ENCODE data around the gene KRTAP5-6. TPM values are rescaled to one million over a fixed set of nuclear protein-coding genes. Genes with fewer than 3 reads are reported as not detected.

Gene KRTAP5-6
- polyA plus RNA-seq, 2 of the 4 experiments (the other 2 are of a cell fraction) = not detected

DNA sequence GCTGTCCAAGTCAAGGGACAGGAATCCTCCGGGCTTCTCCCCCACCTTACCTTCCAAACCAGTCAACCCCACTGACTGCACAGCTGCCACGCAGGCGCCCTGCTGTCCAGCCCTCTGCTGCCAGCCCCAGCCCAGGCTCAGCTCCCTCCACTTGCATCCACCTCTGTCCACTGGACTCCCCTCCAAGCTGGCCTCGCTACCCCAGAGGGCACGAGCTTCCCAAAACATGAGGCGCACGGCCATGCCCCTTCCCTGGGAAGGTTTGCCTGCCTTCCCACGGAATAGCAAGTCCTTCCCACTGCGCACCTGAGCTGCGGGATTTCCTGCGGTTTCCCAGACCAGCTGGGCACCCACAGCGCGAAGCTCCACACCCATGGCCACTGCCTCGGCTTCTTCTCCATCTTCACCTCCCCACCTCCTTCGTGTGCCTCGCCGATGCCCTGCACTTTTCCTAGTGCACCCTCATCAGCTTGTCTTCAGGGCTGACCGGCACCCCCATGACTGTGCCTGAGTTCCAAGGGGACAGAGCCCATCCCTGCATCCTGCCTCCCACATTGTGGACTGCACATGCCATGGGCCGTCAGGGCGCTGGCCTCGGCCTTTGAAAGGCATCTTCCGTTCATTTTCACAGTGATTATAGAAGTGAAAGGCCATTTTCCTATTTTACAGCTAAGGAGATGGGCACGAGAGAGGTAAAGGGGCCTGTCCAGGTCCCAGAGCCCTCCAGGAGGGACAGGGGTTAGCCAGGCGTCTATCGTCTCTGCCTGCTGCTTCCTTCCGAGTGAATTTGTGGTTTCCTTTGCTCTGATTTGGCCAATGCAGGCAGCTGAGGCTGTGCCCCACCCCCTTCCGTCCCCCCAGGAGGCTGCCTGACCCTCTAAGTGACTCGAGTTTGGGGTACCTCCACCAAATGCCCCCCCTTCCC, 37.0 kb downstream of the KRTAP5-6 start (continued):
- TF ChIP-seq RCOR1 (IDR thresholded peaks at IDR 0.05; ENCODE audit: low read depth, low read length) (no peak), NFE2L2 (conservative IDR thresholded peaks at IDR 0.05; ENCODE audit: low read length) (no peak), PHF8 (IDR thresholded peaks at IDR 0.05; ENCODE audit: borderline replicate concordance, low read depth) (no peak), RAD21 (conservative IDR thresholded peaks at IDR 0.05 in 1 of 2, IDR thresholded peaks at IDR 0.05 in 1 of 2) (no peak), CBX2 (IDR thresholded peaks at IDR 0.05; ENCODE audit: borderline replicate concordance, low read depth) (no peak), EP300 (IDR thresholded peaks at IDR 0.05) (no peak), NPAS2 (CRISPR knock-in tag; IDR thresholded peaks at IDR 0.05; ENCODE audit: borderline replicate concordance) (no peak)
- TF ChIP-seq, protein P1, sequence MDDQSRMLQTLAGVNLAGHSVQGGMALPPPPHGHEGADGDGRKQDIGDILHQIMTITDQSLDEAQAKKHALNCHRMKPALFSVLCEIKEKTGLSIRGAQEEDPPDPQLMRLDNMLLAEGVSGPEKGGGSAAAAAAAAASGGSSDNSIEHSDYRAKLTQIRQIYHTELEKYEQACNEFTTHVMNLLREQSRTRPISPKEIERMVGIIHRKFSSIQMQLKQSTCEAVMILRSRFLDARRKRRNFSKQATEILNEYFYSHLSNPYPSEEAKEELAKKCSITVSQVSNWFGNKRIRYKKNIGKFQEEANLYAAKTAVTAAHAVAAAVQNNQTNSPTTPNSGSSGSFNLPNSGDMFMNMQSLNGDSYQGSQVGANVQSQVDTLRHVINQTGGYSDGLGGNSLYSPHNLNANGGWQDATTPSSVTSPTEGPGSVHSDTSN (IDR thresholded peaks at IDR 0.05) = no peak

DNA sequence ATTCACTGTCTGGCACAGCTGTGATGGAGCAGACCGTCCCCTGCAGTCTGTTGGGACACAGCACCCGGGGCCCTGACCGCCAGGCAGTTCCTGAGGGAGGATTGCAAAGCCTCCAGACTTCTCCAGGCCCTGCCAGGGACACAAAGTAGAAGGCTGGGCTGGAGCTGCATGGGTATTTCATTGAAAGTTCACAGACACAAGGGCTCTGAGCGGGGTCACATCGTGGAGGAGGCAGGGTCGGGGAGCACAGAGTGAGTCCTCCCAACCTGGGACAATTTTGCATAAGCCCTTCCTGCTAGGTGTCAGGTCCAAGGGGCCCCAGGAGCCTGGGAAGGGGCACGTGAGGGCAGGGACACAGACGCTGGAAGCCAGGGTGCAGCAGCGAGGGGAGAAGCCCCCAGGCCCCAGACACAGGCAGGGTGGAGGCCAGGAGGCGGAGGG, 37.7 kb downstream of the KRTAP5-6 start:
- DNase-seq (ENCODE audit: low read depth in 1 of 2, low spot score in 1 of 2) (no peak), FAIRE-seq (no peak)

DNA sequence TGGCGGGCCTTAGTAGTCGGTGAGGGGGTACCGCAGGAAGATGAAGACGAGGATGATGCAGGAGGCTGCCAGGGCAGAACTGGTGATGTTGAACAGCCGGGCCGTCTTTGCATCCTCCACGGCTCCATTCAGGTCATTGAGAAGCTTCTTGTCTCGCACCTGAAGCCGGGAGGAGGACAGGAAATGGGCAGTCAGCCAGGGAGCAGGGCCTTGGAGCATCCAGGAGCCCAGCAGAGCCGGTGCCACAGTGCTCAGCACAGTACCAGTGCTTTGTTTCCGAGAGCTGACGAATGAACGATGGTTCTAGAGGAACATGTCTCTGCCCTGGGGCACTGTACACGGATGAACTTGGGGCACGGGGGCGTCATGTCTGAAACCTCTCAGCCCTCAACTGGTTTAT, 38.3 kb downstream of the KRTAP5-6 start:
- Histone ChIP-seq H3K4me2 (no peak overlapping the region), H3K4me3 (no peak overlapping the region), H3K9me3 (peaks cover 26% of the 10 kb centered on the region), H3K4me1 (no peaks in the 10 kb centered on the region), H3K27ac (no peak overlapping the region)
- 48% methylated on average over 16 of the region's 16 CpGs for WGBS (ENCODE audit: missing lambda C conversion rate)
- POLR2A ChIA-PET = no interaction called here
- FAIRE-seq (no peak), ATAC-seq (no peak), DNase-seq (ENCODE audit: low read depth in 1 of 2, low spot score in 1 of 2) (no peak)
- CTCF ChIA-PET = interaction anchor here (0.6 to 4.0 kb wide), 3 partner anchors 42 to 98 kb away, joined by 3 to 19 read pairs (median 18); no protein-coding TSS in a partner anchor
- TF ChIP-seq, protein P2, sequence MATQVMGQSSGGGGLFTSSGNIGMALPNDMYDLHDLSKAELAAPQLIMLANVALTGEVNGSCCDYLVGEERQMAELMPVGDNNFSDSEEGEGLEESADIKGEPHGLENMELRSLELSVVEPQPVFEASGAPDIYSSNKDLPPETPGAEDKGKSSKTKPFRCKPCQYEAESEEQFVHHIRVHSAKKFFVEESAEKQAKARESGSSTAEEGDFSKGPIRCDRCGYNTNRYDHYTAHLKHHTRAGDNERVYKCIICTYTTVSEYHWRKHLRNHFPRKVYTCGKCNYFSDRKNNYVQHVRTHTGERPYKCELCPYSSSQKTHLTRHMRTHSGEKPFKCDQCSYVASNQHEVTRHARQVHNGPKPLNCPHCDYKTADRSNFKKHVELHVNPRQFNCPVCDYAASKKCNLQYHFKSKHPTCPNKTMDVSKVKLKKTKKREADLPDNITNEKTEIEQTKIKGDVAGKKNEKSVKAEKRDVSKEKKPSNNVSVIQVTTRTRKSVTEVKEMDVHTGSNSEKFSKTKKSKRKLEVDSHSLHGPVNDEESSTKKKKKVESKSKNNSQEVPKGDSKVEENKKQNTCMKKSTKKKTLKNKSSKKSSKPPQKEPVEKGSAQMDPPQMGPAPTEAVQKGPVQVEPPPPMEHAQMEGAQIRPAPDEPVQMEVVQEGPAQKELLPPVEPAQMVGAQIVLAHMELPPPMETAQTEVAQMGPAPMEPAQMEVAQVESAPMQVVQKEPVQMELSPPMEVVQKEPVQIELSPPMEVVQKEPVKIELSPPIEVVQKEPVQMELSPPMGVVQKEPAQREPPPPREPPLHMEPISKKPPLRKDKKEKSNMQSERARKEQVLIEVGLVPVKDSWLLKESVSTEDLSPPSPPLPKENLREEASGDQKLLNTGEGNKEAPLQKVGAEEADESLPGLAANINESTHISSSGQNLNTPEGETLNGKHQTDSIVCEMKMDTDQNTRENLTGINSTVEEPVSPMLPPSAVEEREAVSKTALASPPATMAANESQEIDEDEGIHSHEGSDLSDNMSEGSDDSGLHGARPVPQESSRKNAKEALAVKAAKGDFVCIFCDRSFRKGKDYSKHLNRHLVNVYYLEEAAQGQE (IDR thresholded peaks at IDR 0.05) = no peak
- no peak for TF ChIP-seq CBX2 (IDR thresholded peaks at IDR 0.05; ENCODE audit: borderline replicate concordance, low read depth)
- no peak for TF ChIP-seq RAD21 (conservative IDR thresholded peaks at IDR 0.05 in 1 of 2, IDR thresholded peaks at IDR 0.05 in 1 of 2)
- no peak for TF ChIP-seq HDAC2 (IDR thresholded peaks at IDR 0.05)
- TF ChIP-seq, protein P1 (IDR thresholded peaks at IDR 0.05) = no peak
- TF ChIP-seq, protein P3, sequence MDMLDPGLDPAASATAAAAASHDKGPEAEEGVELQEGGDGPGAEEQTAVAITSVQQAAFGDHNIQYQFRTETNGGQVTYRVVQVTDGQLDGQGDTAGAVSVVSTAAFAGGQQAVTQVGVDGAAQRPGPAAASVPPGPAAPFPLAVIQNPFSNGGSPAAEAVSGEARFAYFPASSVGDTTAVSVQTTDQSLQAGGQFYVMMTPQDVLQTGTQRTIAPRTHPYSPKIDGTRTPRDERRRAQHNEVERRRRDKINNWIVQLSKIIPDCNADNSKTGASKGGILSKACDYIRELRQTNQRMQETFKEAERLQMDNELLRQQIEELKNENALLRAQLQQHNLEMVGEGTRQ (IDR thresholded peaks at IDR 0.05) = no peak
- no peak for TF ChIP-seq PHF8 (IDR thresholded peaks at IDR 0.05; ENCODE audit: borderline replicate concordance, low read depth)
- TF ChIP-seq ZFP36 (IDR thresholded peaks at IDR 0.05; ENCODE audit: borderline replicate concordance, partially characterized antibody) = no peak

More for the DNA sequence above, 37.7 kb downstream of the KRTAP5-6 start:
- POLR2A ChIA-PET = no interaction called here
- CTCF ChIA-PET = interaction anchor here (0.6 to 4.0 kb wide), 5 partner anchors 16 to 98 kb away, joined by 3 to 19 read pairs (median 3); no protein-coding TSS in a partner anchor
- 20% methylated on average over 7 of the region's 10 CpGs for WGBS (ENCODE audit: missing lambda C conversion rate)
- no peak for ATAC-seq
- no peaks in the 10 kb centered on the region for H3K4me1 ChIP-seq
- no peak for TF ChIP-seq GATA3 (IDR thresholded peaks at IDR 0.05; ENCODE audit: borderline replicate concordance)
- no peak for TF ChIP-seq FOSB (CRISPR knock-in tag; IDR thresholded peaks at IDR 0.05)
- TF ChIP-seq, protein P4, sequence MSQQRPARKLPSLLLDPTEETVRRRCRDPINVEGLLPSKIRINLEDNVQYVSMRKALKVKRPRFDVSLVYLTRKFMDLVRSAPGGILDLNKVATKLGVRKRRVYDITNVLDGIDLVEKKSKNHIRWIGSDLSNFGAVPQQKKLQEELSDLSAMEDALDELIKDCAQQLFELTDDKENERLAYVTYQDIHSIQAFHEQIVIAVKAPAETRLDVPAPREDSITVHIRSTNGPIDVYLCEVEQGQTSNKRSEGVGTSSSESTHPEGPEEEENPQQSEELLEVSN (IDR thresholded peaks at IDR 0.05; ENCODE audit: borderline replicate concordance, low read depth) = no peak
- no peak for TF ChIP-seq ESRRA (IDR thresholded peaks at IDR 0.05; ENCODE audit: borderline replicate concordance, low read length)
- TF ChIP-seq FOXS1 (CRISPR knock-in tag; IDR thresholded peaks at IDR 0.05) = no peak
- no peak for TF ChIP-seq NFE2L2 (conservative IDR thresholded peaks at IDR 0.05; ENCODE audit: low read length)
- no peak for TF ChIP-seq MAFK (IDR thresholded peaks at IDR 0.05; ENCODE audit: partially characterized antibody)
- no peak for TF ChIP-seq CBX2 (IDR thresholded peaks at IDR 0.05; ENCODE audit: borderline replicate concordance, low read depth)
- TF ChIP-seq RARB (CRISPR knock-in tag; IDR thresholded peaks at IDR 0.05) = no peak
- TF ChIP-seq CEBPB (IDR thresholded peaks at IDR 0.05) = no peak
- TF ChIP-seq RFX5 (IDR thresholded peaks at IDR 0.05) = no peak
- TF ChIP-seq HEYL (CRISPR knock-in tag; IDR thresholded peaks at IDR 0.05) = no peak
- TF ChIP-seq ZC3H11A (IDR thresholded peaks at IDR 0.05) = no peak
- TF ChIP-seq, protein P5, sequence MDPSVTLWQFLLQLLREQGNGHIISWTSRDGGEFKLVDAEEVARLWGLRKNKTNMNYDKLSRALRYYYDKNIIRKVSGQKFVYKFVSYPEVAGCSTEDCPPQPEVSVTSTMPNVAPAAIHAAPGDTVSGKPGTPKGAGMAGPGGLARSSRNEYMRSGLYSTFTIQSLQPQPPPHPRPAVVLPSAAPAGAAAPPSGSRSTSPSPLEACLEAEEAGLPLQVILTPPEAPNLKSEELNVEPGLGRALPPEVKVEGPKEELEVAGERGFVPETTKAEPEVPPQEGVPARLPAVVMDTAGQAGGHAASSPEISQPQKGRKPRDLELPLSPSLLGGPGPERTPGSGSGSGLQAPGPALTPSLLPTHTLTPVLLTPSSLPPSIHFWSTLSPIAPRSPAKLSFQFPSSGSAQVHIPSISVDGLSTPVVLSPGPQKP (IDR thresholded peaks at IDR 0.05; ENCODE audit: low read depth, low read length) = no peak
- no peak for TF ChIP-seq KDM5A (IDR thresholded peaks at IDR 0.05)
- TF ChIP-seq NPAS2 (CRISPR knock-in tag; IDR thresholded peaks at IDR 0.05; ENCODE audit: borderline replicate concordance) = no peak
- no peak for TF ChIP-seq RAD21 (conservative IDR thresholded peaks at IDR 0.05 in 1 of 2, IDR thresholded peaks at IDR 0.05 in 1 of 2)
- TF ChIP-seq MAZ (IDR thresholded peaks at IDR 0.05; ENCODE audit: borderline replicate concordance, low read depth, low read length) = no peak
- TF ChIP-seq, protein P6, sequence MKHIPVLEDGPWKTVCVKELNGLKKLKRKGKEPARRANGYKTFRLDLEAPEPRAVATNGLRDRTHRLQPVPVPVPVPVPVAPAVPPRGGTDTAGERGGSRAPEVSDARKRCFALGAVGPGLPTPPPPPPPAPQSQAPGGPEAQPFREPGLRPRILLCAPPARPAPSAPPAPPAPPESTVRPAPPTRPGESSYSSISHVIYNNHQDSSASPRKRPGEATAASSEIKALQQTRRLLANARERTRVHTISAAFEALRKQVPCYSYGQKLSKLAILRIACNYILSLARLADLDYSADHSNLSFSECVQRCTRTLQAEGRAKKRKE (CRISPR knock-in tag; IDR thresholded peaks at IDR 0.05; ENCODE audit: low read depth) = no peak
- no peak overlapping the region for H3K4me3 ChIP-seq
- H3K9me3 ChIP-seq = peaks cover 26% of the 10 kb centered on the region
- H3K27ac ChIP-seq = no peak overlapping the region
- H3K4me2 ChIP-seq = no peak overlapping the region

Data from A549 (cell line).